Gastroesophageal sphincter (tissue), 3 donors: ENCODE results near the gene OR2T35.
"Not testable (repeated sequence)": the region's sequence is repeated elsewhere in the genome, so short reads cannot be mapped to it uniquely, and the experiment has no call there.

Experiments used
- EP300 ChIP-seq: sonication (generic); formaldehyde crosslinking; IDR thresholded peaks from one replicate; pipeline ENCODE4 v1.6.1; 2017; ENCODE audit warnings: antibody characterized with exemption, mild to moderate bottlenecking
- POLR2AphosphoS5 ChIP-seq: sonication (generic); formaldehyde crosslinking; IDR thresholded peaks from one replicate; pipeline ENCODE4 v1.6.1; 2017; ENCODE audit warnings: antibody characterized with exemption
- TF ChIP-seq, protein P1 (sequence below), 4 experiments: fragments of 200-600 bp in 2 of 4; fragments of 450-650 bp in 2 of 4; sonication (generic) in 1 of 4; IDR thresholded peaks; one replicate each; pipeline ENCODE4 v1.5.1; 2017 to 2019; ENCODE audit warnings: antibody characterized with exemption in 4 of 4, mild to moderate bottlenecking in 2 of 4, moderate library complexity in 2 of 4

DNA sequence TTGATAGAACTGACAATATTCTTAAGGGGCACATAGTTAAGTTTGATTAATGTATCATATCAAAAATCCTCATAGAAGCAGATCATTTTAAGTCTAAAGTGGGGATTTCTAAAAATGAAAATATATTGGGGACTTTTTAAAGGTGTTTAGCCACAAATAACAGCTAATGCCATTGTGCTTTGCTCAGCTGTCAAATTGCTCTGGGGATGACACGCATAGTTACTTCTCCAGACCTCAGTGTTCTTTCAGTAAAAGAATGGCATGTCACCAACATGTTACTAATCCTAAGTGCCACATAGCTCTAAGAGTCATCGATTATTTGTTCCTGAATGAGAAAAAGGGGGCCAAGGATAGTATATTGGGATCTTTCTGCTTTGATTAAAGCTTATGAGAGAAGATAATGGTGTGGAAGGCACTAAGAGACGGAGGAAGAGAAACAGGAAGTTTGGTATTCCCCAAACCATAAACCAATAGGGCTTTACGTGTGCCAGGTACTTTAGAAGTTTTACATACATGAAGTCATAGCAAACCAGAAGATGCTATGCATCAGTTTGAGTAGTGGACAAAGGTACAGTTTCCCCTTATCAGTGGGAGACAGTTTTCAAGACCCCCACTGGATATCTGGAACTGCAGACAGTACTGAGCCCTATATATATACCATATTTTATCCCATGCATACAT lies 2.0 kb downstream of the OR2T35 start:
- TF ChIP-seq EP300, POLR2AphosphoS5: not testable (repeated sequence)
- TF ChIP-seq, protein P1, sequence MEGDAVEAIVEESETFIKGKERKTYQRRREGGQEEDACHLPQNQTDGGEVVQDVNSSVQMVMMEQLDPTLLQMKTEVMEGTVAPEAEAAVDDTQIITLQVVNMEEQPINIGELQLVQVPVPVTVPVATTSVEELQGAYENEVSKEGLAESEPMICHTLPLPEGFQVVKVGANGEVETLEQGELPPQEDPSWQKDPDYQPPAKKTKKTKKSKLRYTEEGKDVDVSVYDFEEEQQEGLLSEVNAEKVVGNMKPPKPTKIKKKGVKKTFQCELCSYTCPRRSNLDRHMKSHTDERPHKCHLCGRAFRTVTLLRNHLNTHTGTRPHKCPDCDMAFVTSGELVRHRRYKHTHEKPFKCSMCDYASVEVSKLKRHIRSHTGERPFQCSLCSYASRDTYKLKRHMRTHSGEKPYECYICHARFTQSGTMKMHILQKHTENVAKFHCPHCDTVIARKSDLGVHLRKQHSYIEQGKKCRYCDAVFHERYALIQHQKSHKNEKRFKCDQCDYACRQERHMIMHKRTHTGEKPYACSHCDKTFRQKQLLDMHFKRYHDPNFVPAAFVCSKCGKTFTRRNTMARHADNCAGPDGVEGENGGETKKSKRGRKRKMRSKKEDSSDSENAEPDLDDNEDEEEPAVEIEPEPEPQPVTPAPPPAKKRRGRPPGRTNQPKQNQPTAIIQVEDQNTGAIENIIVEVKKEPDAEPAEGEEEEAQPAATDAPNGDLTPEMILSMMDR (IDR thresholded peaks at IDR 0.05), result not testable (repeated sequence)
